GM12892 (cell line): ENCODE data around the gene TIMM10.

Source experiments
- POLR2A ChIP-seq: IDR thresholded peaks from 2 replicates; pipeline ENCODE4 v1.6.1; 2011; ENCODE audit warnings: low read depth, low read length, control low read depth
- TAF1 ChIP-seq: IDR thresholded peaks from 2 replicates; pipeline ENCODE4 v1.6.1; 2011; ENCODE audit warnings: low read depth, mild to moderate bottlenecking, control low read depth, low read length, borderline replicate concordance

DNA sequence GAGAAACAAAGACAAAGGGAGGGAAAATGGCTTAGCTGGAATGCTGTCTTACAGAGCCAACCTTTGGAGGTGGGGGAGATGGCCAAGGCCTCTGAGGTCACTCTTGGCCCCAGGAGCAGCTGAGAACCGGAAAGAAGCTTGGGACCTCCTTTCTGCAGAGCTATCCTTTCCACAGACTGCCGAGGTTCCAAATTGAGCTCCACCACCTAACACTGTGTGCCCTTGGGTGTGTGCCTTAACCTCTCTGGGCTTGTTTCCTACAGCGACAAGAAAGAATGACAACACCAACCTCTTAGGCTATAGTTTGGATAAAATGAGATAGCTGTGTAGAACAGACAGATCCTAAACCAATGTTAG is 47.0 kb downstream of the TIMM10 start:
- no peak for TF ChIP-seq POLR2A
- TF ChIP-seq TAF1: no peak
